NCI-H2196 treated with DMSO at 0.1 percent for 48 hours (cell line): ENCODE results near the gene RSPO4.

Experiments used
- DNase-seq: peaks from one replicate; lab custom pipeline; 2025; ENCODE audit not compliant: unreplicated experiment; lab: John Stamatoyannopoulos, UW

The RSPO4 gene

DNA sequence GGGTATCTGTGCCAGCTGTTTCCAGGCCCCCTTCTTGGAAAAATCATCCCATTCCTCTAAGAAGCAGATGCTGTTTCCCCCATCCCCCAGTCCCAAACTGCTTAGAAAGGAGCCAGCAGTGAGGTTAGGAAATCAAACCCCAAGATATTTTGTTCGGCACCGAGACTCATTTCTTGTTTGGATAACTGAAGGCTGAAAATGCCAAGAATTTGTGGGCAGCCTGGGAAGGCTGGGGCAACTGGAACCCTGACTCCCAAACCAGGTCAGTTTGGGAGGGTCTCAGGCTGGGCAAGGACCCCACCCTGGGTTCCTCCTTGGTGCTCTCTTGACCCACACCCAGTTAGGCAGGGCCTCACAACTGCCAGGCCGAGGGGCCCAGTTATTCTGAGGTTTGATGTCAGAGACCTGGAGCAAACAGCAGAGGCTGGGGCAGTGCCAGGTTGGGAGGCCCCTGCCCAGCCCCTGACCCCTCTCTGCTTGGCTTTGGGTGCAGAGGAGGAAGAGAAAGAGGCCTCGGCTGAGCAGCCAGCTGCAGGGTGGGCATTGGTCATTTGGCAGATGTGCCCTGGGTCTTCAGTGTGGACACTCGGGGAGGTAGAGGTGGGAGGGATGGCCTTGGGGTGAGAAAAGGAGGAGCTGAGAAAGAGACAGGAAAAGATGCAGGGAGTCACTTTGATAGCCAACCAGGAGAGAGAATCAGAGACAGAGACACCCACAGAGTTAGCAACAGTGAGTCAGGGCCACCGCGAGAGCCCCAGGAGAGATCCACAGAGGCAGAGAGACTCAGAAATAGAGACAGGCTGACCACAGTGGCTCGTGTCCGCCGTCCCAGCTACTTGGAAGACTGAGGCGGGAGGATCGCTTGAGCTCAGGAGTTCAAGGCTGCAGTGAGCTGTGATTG, 91.0 kb downstream of the RSPO4 start:
- DNase-seq, result no peak

DNA sequence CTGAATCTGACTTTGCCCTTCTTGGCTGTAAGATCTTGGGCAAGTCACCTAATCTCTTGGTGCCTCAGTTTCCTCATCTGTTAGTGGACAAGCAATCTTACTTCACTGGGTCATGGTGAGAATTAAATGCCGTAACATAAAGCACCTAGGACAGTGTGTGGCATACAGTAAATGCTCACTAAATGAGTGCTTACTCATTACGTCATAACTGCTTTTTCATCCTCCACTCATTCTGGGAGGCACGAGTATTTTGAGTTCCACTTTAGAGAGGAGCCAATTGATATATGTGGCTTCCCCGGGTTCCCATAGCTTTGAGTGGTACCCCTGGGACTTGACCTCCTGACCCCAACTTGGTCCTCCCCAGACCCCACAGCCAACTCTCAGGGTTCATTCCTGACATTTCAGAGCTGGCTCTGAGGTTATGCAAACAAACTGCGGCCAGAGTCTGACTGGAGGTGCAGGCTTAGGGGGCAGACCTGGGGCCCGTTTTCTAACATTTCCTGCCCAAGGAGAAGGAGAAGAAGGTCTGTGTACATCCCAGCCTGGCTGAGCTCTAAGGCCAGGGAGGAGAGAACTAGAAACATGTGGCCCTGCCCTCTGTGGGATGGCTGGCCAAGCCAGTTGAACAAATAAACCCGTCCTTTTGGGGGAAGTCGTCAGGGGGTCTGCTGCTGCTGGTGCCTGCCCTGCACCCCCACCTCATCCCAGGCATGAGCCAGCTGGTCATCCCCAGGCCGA, 91.8 kb downstream of the RSPO4 start:
- no peak for DNase-seq

DNA sequence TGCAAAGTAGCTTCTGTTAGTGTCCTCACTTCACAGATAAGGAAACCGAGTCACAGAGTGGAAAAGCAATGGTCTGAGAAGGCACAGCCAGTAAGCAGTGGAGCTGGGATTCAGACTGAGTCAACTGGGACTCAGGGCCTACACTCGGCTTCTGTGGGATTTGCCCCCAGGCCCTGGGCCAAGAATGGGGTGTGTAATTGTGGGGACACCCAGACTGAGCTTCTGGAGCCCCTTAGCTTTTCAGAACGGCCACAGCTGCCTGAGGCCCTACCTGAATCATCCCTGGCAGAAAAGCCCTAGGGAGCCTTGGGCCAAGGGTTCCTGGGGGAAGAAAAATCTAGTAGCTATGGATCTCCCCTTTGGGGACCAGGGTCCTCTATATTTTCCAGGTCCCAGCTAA, 92.5 kb downstream of the RSPO4 start:
- DNase-seq, result no peak
